ENCODE data around the gene C1orf174.

The C1orf174 gene

GRCh38 chr1:3900150-3900968 is at the start of gene C1orf174:
TSS of gene C1orf174 (minus strand) at chr1:3900272. CDS start at chr1:3900186, 86 bp downstream.
- DNase-seq (ENCODE audit: low read depth), result peak; percentile 99

GRCh38 chr1:3948344-3948743 is 48.3 kb upstream of the C1orf174 start:
- DNase-seq (ENCODE audit: low read depth), result no peak

- DNase-seq (ENCODE audit: low read depth), result no peak
Observed at GRCh38 chr1:3945916-3946840, 46.1 kb upstream of the C1orf174 start.

GRCh38 chr1:3945222-3945621 is 45.1 kb upstream of the C1orf174 start:
- no peak for DNase-seq (ENCODE audit: low read depth)

GRCh38 chr1:3944578-3945125 is 44.6 kb upstream of the C1orf174 start:
- no peak for DNase-seq (ENCODE audit: low read depth)

- DNase-seq (ENCODE audit: low read depth), result no peak
Observed at GRCh38 chr1:3943806-3944577, 43.9 kb upstream of the C1orf174 start.

GRCh38 chr1:3943123-3943431 is 43.0 kb upstream of the C1orf174 start:
- DNase-seq (ENCODE audit: low read depth), result no peak

- no peak for DNase-seq (ENCODE audit: low read depth)
Observed at GRCh38 chr1:3942416-3943122, 42.5 kb upstream of the C1orf174 start.

- no peak for DNase-seq (ENCODE audit: low read depth)
Observed at GRCh38 chr1:3940754-3941345, 40.8 kb upstream of the C1orf174 start.

GRCh38 chr1:3940081-3940753 is 40.1 kb upstream of the C1orf174 start:
- no peak for DNase-seq (ENCODE audit: low read depth)

- no peak for DNase-seq (ENCODE audit: low read depth)
Observed at GRCh38 chr1:3939242-3940080, 39.4 kb upstream of the C1orf174 start.

GRCh38 chr1:3932156-3932919 is 32.3 kb upstream of the C1orf174 start:
- DNase-seq (ENCODE audit: low read depth), result no peak

GRCh38 chr1:3931007-3931912 is 31.2 kb upstream of the C1orf174 start:
- DNase-seq (ENCODE audit: low read depth), result no peak

- DNase-seq (ENCODE audit: low read depth), result no peak
Observed at GRCh38 chr1:3930301-3931006, 30.4 kb upstream of the C1orf174 start.

GRCh38 chr1:3929126-3929525 is 29.1 kb upstream of the C1orf174 start:
- DNase-seq (ENCODE audit: low read depth), result no peak

- DNase-seq (ENCODE audit: low read depth), result no peak
Observed at GRCh38 chr1:3928586-3928985, 28.5 kb upstream of the C1orf174 start.

- no peak for DNase-seq (ENCODE audit: low read depth)
Observed at GRCh38 chr1:3926956-3927355, 26.9 kb upstream of the C1orf174 start.
